ENCODE data around the gene PGA4. TPM values are rescaled to one million over a fixed set of nuclear protein-coding genes. Genes with fewer than 3 reads are reported as not detected.

Gene PGA4
- total RNA-seq, 1 donor from 2014 or later = not detected

GRCh38 chr11:61279934-61280659 lies 58.0 kb downstream of the PGA4 start:
- no peak for DNase-seq (ENCODE audit: low spot score)

- no peak for DNase-seq (ENCODE audit: low spot score)
These were observed 58.9 kb downstream of the PGA4 start for GRCh38 chr11:61280883-61281580.

Other genes starting within 250 kb of the PGA4 start
- gene CD5, start 119.9 kb upstream of the PGA4 start, total RNA-seq = 3.5 TPM
- gene VPS37C, start 60.9 kb upstream of the PGA4 start, total RNA-seq = 34.5 TPM
- gene PGA3, start 18.8 kb upstream of the PGA4 start, total RNA-seq = 0.26 TPM
- gene PGA5, start 18.8 kb downstream of the PGA4 start, total RNA-seq = not detected
- gene VWCE, start 73.0 kb downstream of the PGA4 start, total RNA-seq = 0.81 TPM
- gene DDB1, start 110.8 kb downstream of the PGA4 start, total RNA-seq = 160 TPM
- gene TKFC, start 110.9 kb downstream of the PGA4 start, total RNA-seq = 67.8 TPM
- 44.8 TPM for gene CYB561A3, start 139.5 kb downstream of the PGA4 start, total RNA-seq
- gene TMEM138, start 140.0 kb downstream of the PGA4 start, total RNA-seq = 38.4 TPM
- gene TMEM216, start 170.2 kb downstream of the PGA4 start, total RNA-seq = 10.0 TPM
- 77.1 TPM for gene CPSF7, start 207.6 kb downstream of the PGA4 start, total RNA-seq
- gene SDHAF2, start 207.8 kb downstream of the PGA4 start, total RNA-seq = 39.8 TPM

All from mucosa of gallbladder (tissue), 1 donor.